Measurements from ENCODE around the gene FAM151B.

FAM151B gene

DNA sequence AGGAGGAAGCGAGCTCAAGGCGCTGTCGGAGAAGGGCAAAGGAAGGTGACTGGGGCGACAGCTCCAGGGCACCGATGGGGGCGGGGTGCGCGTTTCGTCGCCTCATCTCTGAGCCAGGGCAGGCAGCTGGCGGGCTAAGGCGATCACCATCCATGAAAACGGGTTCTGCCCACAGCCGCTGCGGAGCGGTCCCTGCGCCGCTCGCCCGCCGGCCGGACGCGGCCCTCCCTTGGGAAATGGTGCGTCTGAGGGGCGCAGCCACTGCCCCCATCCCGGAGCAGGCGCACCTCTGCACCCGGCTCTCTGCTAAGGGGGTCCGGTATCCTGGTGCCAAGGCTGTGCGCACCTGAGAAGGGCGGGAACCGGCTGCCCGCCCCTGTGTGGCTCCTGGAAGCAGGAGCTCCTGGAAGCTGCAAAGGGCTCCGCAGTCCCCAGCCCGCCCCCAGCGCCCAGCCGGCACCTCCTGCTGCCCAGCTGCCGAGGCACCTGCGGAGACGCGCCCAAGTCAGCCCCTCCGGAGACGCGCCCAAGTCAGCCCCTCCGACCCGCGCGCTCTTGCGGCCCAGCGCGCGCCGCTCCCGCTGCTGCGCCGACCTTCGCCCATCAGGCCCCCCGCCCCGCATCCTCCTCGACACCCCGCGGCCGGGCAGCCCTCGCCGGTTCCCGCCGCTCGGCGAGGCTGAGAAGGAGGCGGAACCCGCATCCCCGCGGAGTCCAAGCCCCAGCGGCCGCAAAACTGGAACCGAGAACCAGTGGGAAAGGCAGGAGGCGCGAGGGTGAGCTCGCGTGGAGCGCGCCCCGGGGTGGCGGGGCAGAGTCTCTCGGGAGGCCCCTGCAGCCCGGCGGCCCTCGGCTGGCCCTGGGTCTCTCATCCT, 81.4 kb downstream of the FAM151B start:
- H2AFZ ChIP-seq (ENCODE audit: low read length): no peak overlapping the region
- H3F3A ChIP-seq (ENCODE audit: low read depth): no peaks in the 10 kb centered on the region
- H4K20me1 ChIP-seq (ENCODE audit: insufficient read depth, low read length, poor library complexity, severe bottlenecking): no peaks in the 10 kb centered on the region
- no peak overlapping the region for H3K4me2 ChIP-seq (ENCODE audit: low read depth, low read length, poor library complexity, severe bottlenecking)
- TF ChIP-seq, protein P1, sequence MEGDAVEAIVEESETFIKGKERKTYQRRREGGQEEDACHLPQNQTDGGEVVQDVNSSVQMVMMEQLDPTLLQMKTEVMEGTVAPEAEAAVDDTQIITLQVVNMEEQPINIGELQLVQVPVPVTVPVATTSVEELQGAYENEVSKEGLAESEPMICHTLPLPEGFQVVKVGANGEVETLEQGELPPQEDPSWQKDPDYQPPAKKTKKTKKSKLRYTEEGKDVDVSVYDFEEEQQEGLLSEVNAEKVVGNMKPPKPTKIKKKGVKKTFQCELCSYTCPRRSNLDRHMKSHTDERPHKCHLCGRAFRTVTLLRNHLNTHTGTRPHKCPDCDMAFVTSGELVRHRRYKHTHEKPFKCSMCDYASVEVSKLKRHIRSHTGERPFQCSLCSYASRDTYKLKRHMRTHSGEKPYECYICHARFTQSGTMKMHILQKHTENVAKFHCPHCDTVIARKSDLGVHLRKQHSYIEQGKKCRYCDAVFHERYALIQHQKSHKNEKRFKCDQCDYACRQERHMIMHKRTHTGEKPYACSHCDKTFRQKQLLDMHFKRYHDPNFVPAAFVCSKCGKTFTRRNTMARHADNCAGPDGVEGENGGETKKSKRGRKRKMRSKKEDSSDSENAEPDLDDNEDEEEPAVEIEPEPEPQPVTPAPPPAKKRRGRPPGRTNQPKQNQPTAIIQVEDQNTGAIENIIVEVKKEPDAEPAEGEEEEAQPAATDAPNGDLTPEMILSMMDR (conservative IDR thresholded peaks at IDR 0.05; ENCODE audit: low read length): no peak
- no peak for TF ChIP-seq EZH2phosphoT487 (IDR thresholded peaks at IDR 0.05; ENCODE audit: borderline replicate concordance)
- H3K36me3 ChIP-seq (ENCODE audit: insufficient read depth, low read length): no peaks in the 10 kb centered on the region
- no peaks in the 10 kb centered on the region for H3K79me2 ChIP-seq (ENCODE audit: insufficient read depth, low read length)
- H3K9me3 ChIP-seq (ENCODE audit: insufficient read depth, low read depth, low read length): no peaks in the 10 kb centered on the region
- H3K4me3 ChIP-seq (ENCODE audit: low read length, poor library complexity, severe bottlenecking): no peak overlapping the region
- H3K9ac ChIP-seq (ENCODE audit: low read depth, low read length, poor library complexity, severe bottlenecking): no peak overlapping the region
- H3K27me3 ChIP-seq (ENCODE audit: insufficient read depth, low read length, poor library complexity, severe bottlenecking): no peaks in the 10 kb centered on the region
- H3K4me1 ChIP-seq (ENCODE audit: insufficient read depth, low read length, poor library complexity, severe bottlenecking): no peaks in the 10 kb centered on the region
- H3K9me2 ChIP-seq (replicated peaks; ENCODE audit: low read depth, low read length): no peaks in the 10 kb centered on the region

DNA sequence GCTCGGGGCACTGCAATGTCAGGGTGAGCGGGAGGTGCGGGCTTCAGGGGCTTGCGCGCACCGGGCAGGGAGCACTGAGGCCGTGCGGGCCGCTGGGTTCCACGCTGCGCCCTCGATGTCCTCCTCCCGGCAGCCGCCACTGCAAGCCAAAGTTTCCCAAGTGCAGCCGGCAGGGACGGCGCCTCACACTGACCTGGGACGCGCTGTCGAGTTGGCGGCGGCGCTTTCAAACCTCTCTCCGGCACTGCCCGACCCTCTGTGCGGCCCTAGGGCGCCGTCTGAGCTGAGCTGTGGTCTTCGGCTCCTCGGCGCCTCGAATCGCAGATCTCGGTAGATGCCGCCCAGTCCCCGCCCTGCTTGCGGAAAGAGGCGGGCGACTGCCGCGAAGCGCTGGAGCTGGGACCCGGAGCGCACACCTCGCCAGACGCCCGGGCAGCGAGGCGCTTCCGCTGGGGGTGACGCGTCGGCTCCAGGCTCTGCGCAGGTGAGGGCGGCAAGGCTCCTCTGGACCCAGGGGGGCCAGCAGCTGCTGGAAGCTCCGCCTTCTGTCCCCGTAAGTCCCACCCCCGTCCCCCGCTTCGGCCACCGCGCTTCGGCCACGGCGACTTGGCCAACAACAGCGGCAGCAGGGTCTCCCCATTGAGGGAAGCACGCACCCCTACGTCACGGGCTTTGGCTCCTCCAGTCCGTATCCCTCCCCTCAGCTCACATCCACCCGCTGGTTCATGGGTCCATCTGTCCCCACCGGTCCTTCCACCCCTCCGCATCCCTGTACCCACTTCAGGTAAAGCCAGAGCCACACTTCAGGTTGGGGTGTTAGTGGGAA, 82.3 kb downstream of the FAM151B start, which contains the start of gene ANKRD34B:
Gene ANKRD34B, minus strand, starts transcription at position 320 of the 826 bp plus-strand sequence. CDS start 10,261 bp downstream, outside the sequence.
- Histone ChIP-seq H3K9ac (ENCODE audit: low read depth, low read length, poor library complexity, severe bottlenecking) (no peak within 1 kb of the TSS), H3K79me2 (ENCODE audit: insufficient read depth, low read length) (no peaks in the 10 kb centered on the region), H3K4me1 (ENCODE audit: insufficient read depth, low read length, poor library complexity, severe bottlenecking) (no peaks in the 10 kb centered on the region), H3K4me2 (ENCODE audit: low read depth, low read length, poor library complexity, severe bottlenecking) (no peak within 1 kb of the TSS), H4K20me1 (ENCODE audit: insufficient read depth, low read length, poor library complexity, severe bottlenecking) (no peaks in the 10 kb centered on the region), H3K4me3 (ENCODE audit: low read length, poor library complexity, severe bottlenecking) (no peak within 1 kb of the TSS), H2AFZ (ENCODE audit: low read length) (no peak within 1 kb of the TSS), H3F3A (ENCODE audit: low read depth) (no peaks in the 10 kb centered on the region), H3K9me3 (ENCODE audit: insufficient read depth, low read depth, low read length) (no peaks in the 10 kb centered on the region), H3K27me3 (ENCODE audit: insufficient read depth, low read length, poor library complexity, severe bottlenecking) (no peaks in the 10 kb centered on the region), H3K9me2 (replicated peaks; ENCODE audit: low read depth, low read length) (no peaks in the 10 kb centered on the region), H3K36me3 (ENCODE audit: insufficient read depth, low read length) (no peaks in the 10 kb centered on the region)
- TF ChIP-seq, protein P1 (conservative IDR thresholded peaks at IDR 0.05; ENCODE audit: low read length): no peak
- no peak for TF ChIP-seq EZH2phosphoT487 (IDR thresholded peaks at IDR 0.05; ENCODE audit: borderline replicate concordance)

DNA sequence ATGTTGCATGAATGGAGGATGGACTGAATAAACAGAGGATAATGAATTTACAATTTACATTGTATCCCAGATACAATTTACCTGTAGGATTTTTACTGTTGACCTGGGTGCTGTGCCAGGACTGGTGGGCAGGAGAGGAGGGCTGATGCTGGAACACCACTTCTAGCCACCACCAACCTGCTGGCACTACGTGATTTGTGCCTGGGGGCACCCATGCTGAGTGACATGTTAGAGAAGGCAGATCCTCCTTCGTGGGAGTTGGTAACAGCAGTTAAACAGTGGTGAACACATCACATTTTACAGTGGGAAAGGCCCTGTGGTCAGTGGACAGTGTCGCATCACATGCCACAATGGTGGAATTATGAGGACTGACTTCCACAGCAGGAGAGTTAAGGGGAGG, 85.2 kb downstream of the FAM151B start:
- Histone ChIP-seq H3K9me2 (replicated peaks; ENCODE audit: low read depth, low read length) (no peaks in the 10 kb centered on the region), H3K9me3 (ENCODE audit: insufficient read depth, low read depth, low read length) (no peaks in the 10 kb centered on the region), H3K27me3 (ENCODE audit: insufficient read depth, low read length, poor library complexity, severe bottlenecking) (no peaks in the 10 kb centered on the region), H3K4me3 (ENCODE audit: low read length, poor library complexity, severe bottlenecking) (no peak overlapping the region), H4K20me1 (ENCODE audit: insufficient read depth, low read length, poor library complexity, severe bottlenecking) (no peaks in the 10 kb centered on the region), H3K9ac (ENCODE audit: low read depth, low read length, poor library complexity, severe bottlenecking) (no peak overlapping the region), H3K4me1 (ENCODE audit: insufficient read depth, low read length, poor library complexity, severe bottlenecking) (no peaks in the 10 kb centered on the region), H3K4me2 (ENCODE audit: low read depth, low read length, poor library complexity, severe bottlenecking) (no peak overlapping the region), H3K36me3 (ENCODE audit: insufficient read depth, low read length) (no peaks in the 10 kb centered on the region), H3K79me2 (ENCODE audit: insufficient read depth, low read length) (no peaks in the 10 kb centered on the region), H3F3A (ENCODE audit: low read depth) (no peaks in the 10 kb centered on the region), H2AFZ (ENCODE audit: low read length) (no peak overlapping the region)
- no peak for TF ChIP-seq EZH2phosphoT487 (IDR thresholded peaks at IDR 0.05; ENCODE audit: borderline replicate concordance)
- TF ChIP-seq, protein P1 (conservative IDR thresholded peaks at IDR 0.05; ENCODE audit: low read length): no peak
